ENCODE data around the gene EFNA5.

The EFNA5 gene

DNA sequence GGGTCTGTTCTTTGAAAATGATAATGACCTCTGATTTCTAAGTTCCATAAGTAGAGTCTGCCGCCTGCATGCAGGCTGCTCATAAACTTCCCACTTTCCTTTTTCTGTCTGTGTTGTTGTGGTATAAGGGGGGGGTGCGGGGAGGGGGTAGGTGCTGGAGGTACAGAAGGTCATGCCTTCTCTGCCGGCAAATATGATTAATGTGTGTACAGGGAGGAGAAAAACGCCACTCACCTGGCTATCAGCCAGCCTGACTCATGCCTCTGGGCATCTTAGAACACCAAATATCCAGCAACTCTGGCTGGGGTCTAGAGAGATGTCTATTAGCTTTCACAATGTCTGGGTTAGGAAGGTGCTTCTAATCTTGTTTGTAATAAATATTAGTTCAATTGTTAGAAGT, 128.3 kb downstream of the EFNA5 start:
- no peak overlapping the region for H3K27ac ChIP-seq
- no peaks in the 10 kb centered on the region for H3K9me3 ChIP-seq (ENCODE audit: low read depth, low read length)
- TF ChIP-seq EZH2 (IDR thresholded peaks at IDR 0.05) (no peak), FOXP2 (optimal IDR thresholded peaks at IDR 0.05; ENCODE audit: control extremely low read depth, extremely low read length, insufficient read depth) (no peak)
- H3K36me3 ChIP-seq (ENCODE audit: insufficient read depth, low read length), result no peaks in the 10 kb centered on the region
- no peak for DNase-seq (ENCODE audit: low read depth, low spot score)
- H3K4me3 ChIP-seq, result peak overlapping the region; percentile 32
- no peak overlapping the region for H3K9ac ChIP-seq (ENCODE audit: insufficient read length)

- TF ChIP-seq POLR2AphosphoS5 (IDR thresholded peaks at IDR 0.05; ENCODE audit: borderline replicate concordance, low read depth, low read length) (no peak), EZH2 (IDR thresholded peaks at IDR 0.05) (no peak), FOXP2 (optimal IDR thresholded peaks at IDR 0.05; ENCODE audit: control extremely low read depth, extremely low read length, insufficient read depth) (no peak)
- DNase-seq (ENCODE audit: low read depth, low spot score), result no peak
- no peaks in the 10 kb centered on the region for H3K36me3 ChIP-seq (ENCODE audit: insufficient read depth, low read length)
- no peak overlapping the region for H3K27ac ChIP-seq
- no peaks in the 10 kb centered on the region for H3K9me3 ChIP-seq (ENCODE audit: low read depth, low read length)
- no peak overlapping the region for H3K9ac ChIP-seq (ENCODE audit: insufficient read length)
- H3K4me3 ChIP-seq, result no peak overlapping the region
Measured at GRCh38 chr5:107541400-107541799, 129.3 kb downstream of the EFNA5 start.

- no peak overlapping the region for H3K4me3 ChIP-seq
- no peak overlapping the region for H3K27ac ChIP-seq
- no peak overlapping the region for H3K9ac ChIP-seq (ENCODE audit: insufficient read length)
Measured at GRCh38 chr5:107539726-107540330, 130.9 kb downstream of the EFNA5 start.

GRCh38 chr5:107538805-107539445, 131.8 kb downstream of the EFNA5 start:
- TF ChIP-seq POLR2AphosphoS5 (IDR thresholded peaks at IDR 0.05; ENCODE audit: borderline replicate concordance, low read depth, low read length) (no peak), EZH2 (IDR thresholded peaks at IDR 0.05) (no peak), FOXP2 (optimal IDR thresholded peaks at IDR 0.05; ENCODE audit: control extremely low read depth, extremely low read length, insufficient read depth) (no peak)
- no peak for DNase-seq (ENCODE audit: low read depth, low spot score)
- Histone ChIP-seq H3K9me3 (ENCODE audit: low read depth, low read length) (no peaks in the 10 kb centered on the region), H3K36me3 (ENCODE audit: insufficient read depth, low read length) (no peaks in the 10 kb centered on the region), H3K9ac (ENCODE audit: insufficient read length) (no peak overlapping the region), H3K4me3 (no peak overlapping the region), H3K27ac (no peak overlapping the region)

More at GRCh38 chr5:107539726-107540330, 130.9 kb downstream of the EFNA5 start:
- Histone ChIP-seq H3K36me3 (ENCODE audit: insufficient read depth, low read length) (no peaks in the 10 kb centered on the region), H3K9me3 (ENCODE audit: low read depth, low read length) (no peaks in the 10 kb centered on the region)
- no peak for TF ChIP-seq EZH2 (IDR thresholded peaks at IDR 0.05)
- TF ChIP-seq POLR2AphosphoS5 (IDR thresholded peaks at IDR 0.05; ENCODE audit: borderline replicate concordance, low read depth, low read length), result no peak
- no peak for TF ChIP-seq FOXP2 (optimal IDR thresholded peaks at IDR 0.05; ENCODE audit: control extremely low read depth, extremely low read length, insufficient read depth)
- no peak for DNase-seq (ENCODE audit: low read depth, low spot score)

DNA sequence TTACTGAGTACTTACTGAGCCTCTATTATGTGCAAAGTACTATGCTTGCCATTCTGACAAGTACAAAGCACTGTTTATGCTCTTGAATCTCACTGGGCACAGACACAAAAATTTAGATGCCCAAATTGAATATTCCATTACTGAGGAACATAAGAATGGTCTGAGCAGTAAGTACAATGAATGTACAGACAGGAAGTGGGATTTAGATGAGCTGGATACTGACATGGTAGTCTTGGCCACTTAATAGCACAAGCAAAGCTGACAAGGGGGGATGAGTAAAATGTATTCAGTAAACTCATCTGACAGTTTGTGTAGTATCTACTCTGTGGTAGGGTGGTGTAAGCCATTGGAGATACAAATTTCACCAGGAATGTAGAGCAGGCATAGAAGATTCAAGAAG, 132.4 kb downstream of the EFNA5 start:
- Histone ChIP-seq H3K9ac (ENCODE audit: insufficient read length) (no peak overlapping the region), H3K9me3 (ENCODE audit: low read depth, low read length) (no peaks in the 10 kb centered on the region), H3K36me3 (ENCODE audit: insufficient read depth, low read length) (no peaks in the 10 kb centered on the region), H3K27ac (no peak overlapping the region), H3K4me3 (no peak overlapping the region)
- TF ChIP-seq POLR2AphosphoS5 (IDR thresholded peaks at IDR 0.05; ENCODE audit: borderline replicate concordance, low read depth, low read length) (no peak), EZH2 (IDR thresholded peaks at IDR 0.05) (no peak), FOXP2 (optimal IDR thresholded peaks at IDR 0.05; ENCODE audit: control extremely low read depth, extremely low read length, insufficient read depth) (no peak)
- no peak for DNase-seq (ENCODE audit: low read depth, low spot score)

DNA sequence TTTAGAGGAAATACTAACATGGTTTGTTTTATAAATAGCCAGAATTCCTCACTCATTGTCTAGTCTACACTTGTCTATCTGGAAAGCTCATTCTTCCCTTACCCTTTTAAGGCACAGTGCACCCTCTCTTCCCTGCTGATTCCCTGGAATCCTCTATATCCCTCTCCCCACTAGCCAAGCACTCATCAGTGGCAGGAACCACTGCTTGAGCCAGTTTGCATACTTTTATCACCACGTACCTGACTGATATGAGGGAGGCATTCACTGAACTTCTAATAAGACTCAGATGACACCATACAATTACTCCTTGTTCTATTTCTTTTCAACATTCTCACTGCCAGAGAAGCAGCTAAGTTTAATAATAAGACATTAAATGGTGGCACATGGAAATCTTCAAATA, 134.9 kb downstream of the EFNA5 start:
- DNase-seq (ENCODE audit: low read depth, low spot score), result no peak
- no peak overlapping the region for H3K27ac ChIP-seq
- no peaks in the 10 kb centered on the region for H3K9me3 ChIP-seq (ENCODE audit: low read depth, low read length)
- H3K4me3 ChIP-seq, result no peak overlapping the region
- H3K36me3 ChIP-seq (ENCODE audit: insufficient read depth, low read length), result no peaks in the 10 kb centered on the region
- no peak overlapping the region for H3K9ac ChIP-seq (ENCODE audit: insufficient read length)
- TF ChIP-seq EZH2 (IDR thresholded peaks at IDR 0.05) (no peak), FOXP2 (optimal IDR thresholded peaks at IDR 0.05; ENCODE audit: control extremely low read depth, extremely low read length, insufficient read depth) (no peak), POLR2AphosphoS5 (IDR thresholded peaks at IDR 0.05; ENCODE audit: borderline replicate concordance, low read depth, low read length) (no peak)

DNA sequence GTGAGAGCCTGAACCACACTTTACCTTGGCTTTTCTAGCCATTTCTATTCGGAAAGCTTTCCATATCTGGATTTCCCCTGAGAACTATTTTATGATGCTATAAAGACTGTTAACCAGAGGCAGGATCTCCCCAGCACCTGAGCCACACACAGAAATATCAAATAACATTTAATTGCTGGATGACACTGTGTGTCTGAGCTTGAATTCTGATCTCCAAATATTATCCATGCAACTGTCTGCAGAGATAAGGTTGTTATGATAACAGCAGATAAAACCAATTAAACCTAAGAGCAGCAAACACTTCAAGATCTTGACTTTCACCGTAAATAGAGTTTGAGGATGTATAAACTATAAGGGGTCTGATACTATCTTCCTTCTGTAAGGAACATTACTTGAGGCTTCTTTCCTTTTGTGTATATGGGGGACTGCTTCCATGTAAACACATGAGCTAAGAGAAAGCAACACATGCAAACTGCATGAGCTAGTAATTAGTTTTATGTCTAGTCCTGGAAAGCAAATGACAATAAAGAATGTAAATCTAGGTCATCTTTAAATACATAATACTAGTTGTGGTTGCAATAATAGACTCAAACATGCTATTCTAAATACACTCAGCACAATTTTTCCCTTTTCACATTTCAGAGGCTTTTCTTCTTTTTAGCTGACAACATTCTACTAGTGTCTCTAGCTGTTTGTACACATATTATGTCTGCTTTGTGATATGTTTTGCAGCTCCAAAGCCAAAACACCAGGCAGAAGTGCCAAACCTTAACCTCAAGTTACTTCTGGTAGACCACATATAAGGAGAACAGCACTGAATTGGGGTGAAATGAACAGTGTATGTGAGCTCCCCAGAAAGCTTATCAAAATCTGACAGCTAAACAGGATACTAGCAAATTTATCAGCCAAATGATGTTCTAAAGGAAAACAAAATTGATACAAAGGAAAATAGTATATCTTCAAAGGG, 136.5 kb downstream of the EFNA5 start:
- H3K9me3 ChIP-seq (ENCODE audit: low read depth, low read length), result no peaks in the 10 kb centered on the region
- no peak for DNase-seq (ENCODE audit: low read depth, low spot score)
- no peaks in the 10 kb centered on the region for H3K36me3 ChIP-seq (ENCODE audit: insufficient read depth, low read length)
- H3K4me3 ChIP-seq, result no peak overlapping the region
- no peak for TF ChIP-seq POLR2AphosphoS5 (IDR thresholded peaks at IDR 0.05; ENCODE audit: borderline replicate concordance, low read depth, low read length)
- no peak for TF ChIP-seq FOXP2 (optimal IDR thresholded peaks at IDR 0.05; ENCODE audit: control extremely low read depth, extremely low read length, insufficient read depth)
- TF ChIP-seq EZH2 (IDR thresholded peaks at IDR 0.05), result no peak
- H3K27ac ChIP-seq, result no peak overlapping the region
- H3K9ac ChIP-seq (ENCODE audit: insufficient read length), result no peak overlapping the region

- no peak overlapping the region for H3K27ac ChIP-seq
- TF ChIP-seq FOXP2 (optimal IDR thresholded peaks at IDR 0.05; ENCODE audit: control extremely low read depth, extremely low read length, insufficient read depth) (no peak), POLR2AphosphoS5 (IDR thresholded peaks at IDR 0.05; ENCODE audit: borderline replicate concordance, low read depth, low read length) (no peak)
- no peak overlapping the region for H3K9ac ChIP-seq (ENCODE audit: insufficient read length)
- H3K9me3 ChIP-seq (ENCODE audit: low read depth, low read length), result no peaks in the 10 kb centered on the region
- H3K4me3 ChIP-seq, result no peak overlapping the region
- no peak for DNase-seq (ENCODE audit: low read depth, low spot score)
- no peaks in the 10 kb centered on the region for H3K36me3 ChIP-seq (ENCODE audit: insufficient read depth, low read length)
Measured at GRCh38 chr5:107532916-107533315, 137.8 kb downstream of the EFNA5 start.

All from SK-N-MC (cell line).